B cell (primary cell): Measurements from ENCODE around the gene F13A1. TPM values are rescaled to one million over a fixed set of nuclear protein-coding genes. Genes with fewer than 3 reads are reported as not detected.

Experiments
- ATAC-seq: fragments of 200-7000 bp; cut with Tn5 transposase; one replicate; pipeline ENCODE4 v1.10.0; 2021; ENCODE audit warnings: low read depth, mild to moderate bottlenecking, moderate number of reproducible peaks, moderate library complexity
- CTCF ChIA-PET: fragments of 350-600 bp; sonication (Branson Sonifier 250); formaldehyde crosslinking; loops from one replicate; lab custom pipeline; 2021; ENCODE audit warnings: antibody characterized with exemption, inconsistent platforms; lab: Charles Lee
- POLR2A ChIA-PET: fragments of 350-600 bp; sonication (Branson Sonifier 250); formaldehyde crosslinking; loops from one replicate; lab custom pipeline; 2021; ENCODE audit warnings: antibody characterized with exemption; lab: Charles Lee
- DNase-seq: peaks from one replicate; pipeline ENCODE4 v3.0.0; 2013
- H2AFZ ChIP-seq: 2 replicates; pipeline ENCODE4 v1.6.1; 2012; ENCODE audit warnings: mild to moderate bottlenecking, low read depth, low read length; ENCODE audit not compliant: insufficient read depth, poor library complexity, severe bottlenecking
- H3K27ac ChIP-seq, 2 donors: 1 replicate in 1 of 2; 2 replicates in 1 of 2; pipeline ENCODE4 v1.5.1; 2012 to 2013; ENCODE audit warnings: low read length in 2 of 2, mild to moderate bottlenecking in 2 of 2, moderate library complexity in 1 of 2
- H3K27me3 ChIP-seq, 4 experiments: fragments of 200-600 bp in 1 of 4; sonication (generic) in 1 of 4; replicated peaks in 1 of 4; 1 replicate in 2 of 4; 2 replicates in 2 of 4; pipeline versions ENCODE4 v1.6.1 to v1.7.0; 2013 to 2016; ENCODE audit warnings: low read length in 3 of 4, mild to moderate bottlenecking in 2 of 4, mixed read lengths in 1 of 4, moderate library complexity in 1 of 4; ENCODE audit not compliant: insufficient read depth in 4 of 4, control insufficient read depth in 3 of 4; ENCODE audit errors: control extremely low read depth in 1 of 4
- H3K36me3 ChIP-seq, 2 experiments: replicated peaks in 1 of 2; 1 replicate in 1 of 2; 2 replicates in 1 of 2; pipeline versions ENCODE4 v1.6.1 to v1.7.1; 2013; ENCODE audit warnings: low read length in 1 of 2; ENCODE audit not compliant: insufficient read depth in 2 of 2, control insufficient read depth in 1 of 2; ENCODE audit errors: control extremely low read depth in 1 of 2, extremely low read depth in 1 of 2
- H3K4me1 ChIP-seq, 2 donors: fragments of 200-600 bp in 1 of 2; sonication (generic) in 1 of 2; 1 replicate in 1 of 2; 2 replicates in 1 of 2; pipeline versions ENCODE4 v1.5.1 to v1.6.1; 2013 to 2017; ENCODE audit warnings: low read length in 2 of 2; ENCODE audit not compliant: control insufficient read depth in 2 of 2, insufficient read depth in 2 of 2
- H3K4me2 ChIP-seq: replicated peaks from 2 replicates; pipeline ENCODE3; 2012; ENCODE audit warnings: mild to moderate bottlenecking, low read depth, low read length; ENCODE audit not compliant: poor library complexity, severe bottlenecking
- H3K4me3 ChIP-seq, 5 experiments: fragments of 200-600 bp in 1 of 5; sonication (generic) in 1 of 5; 1 replicate in 3 of 5; 2 replicates in 2 of 5; pipeline versions ENCODE4 v1.5.1 to v1.7.0; 2011 to 2016; ENCODE audit warnings: low read length in 4 of 5, mild to moderate bottlenecking in 4 of 5, low read depth in 2 of 5, control low read depth in 1 of 5, moderate library complexity in 1 of 5; ENCODE audit not compliant: insufficient read depth in 1 of 5; ENCODE audit errors: control extremely low read depth in 1 of 5, extremely low read depth in 1 of 5
- H3K79me2 ChIP-seq: fragments of 200-600 bp; sonication (generic); one replicate; pipeline ENCODE4 v1.6.0; 2016; ENCODE audit warnings: low read length; ENCODE audit not compliant: control insufficient read depth, insufficient read depth
- H3K9ac ChIP-seq: fragments of 200-600 bp; sonication (generic); 2 replicates; pipeline ENCODE4 v1.6.1; 2017; ENCODE audit warnings: mild to moderate bottlenecking, low read length, moderate library complexity
- H3K9me3 ChIP-seq, 3 donors: one replicate each; pipeline versions ENCODE4 v1.6.1 to v1.7.1; 2013; ENCODE audit warnings: low read length in 2 of 3; ENCODE audit not compliant: control insufficient read depth in 2 of 3, insufficient read depth in 1 of 3; ENCODE audit errors: control extremely low read depth in 1 of 3
- H4K20me1 ChIP-seq: 2 replicates; pipeline ENCODE4 v1.6.0; 2012; ENCODE audit warnings: mild to moderate bottlenecking, low read length; ENCODE audit not compliant: insufficient read depth, control insufficient read depth, poor library complexity, severe bottlenecking
- H3K27ac Mint-ChIP-seq: one replicate; pipeline ENCODE4 v1.8.0; 2021; ENCODE audit warnings: mixed read lengths
- H3K27me3 Mint-ChIP-seq: one replicate; pipeline ENCODE4 v1.8.0; 2021; ENCODE audit warnings: mixed read lengths
- H3K4me1 Mint-ChIP-seq: one replicate; pipeline ENCODE4 v1.8.0; 2021; ENCODE audit warnings: mixed read lengths
- H3K4me3 Mint-ChIP-seq: one replicate; pipeline ENCODE4 v1.8.0; 2021; ENCODE audit warnings: mixed read lengths
- H3K9me3 Mint-ChIP-seq: one replicate; pipeline ENCODE4 v1.8.0; 2022; ENCODE audit warnings: mixed read lengths; ENCODE audit not compliant: insufficient read depth
- CTCF ChIP-seq: fragments of 200-600 bp; IDR thresholded peaks from one replicate; pipeline ENCODE4 v1.8.0; 2022; ENCODE audit warnings: antibody characterized with exemption, mild to moderate bottlenecking
- EZH2 ChIP-seq: IDR thresholded peaks from 2 replicates; pipeline ENCODE4 v1.6.1; 2012; ENCODE audit warnings: borderline replicate concordance, low read depth, mild to moderate bottlenecking, moderate library complexity, low read length; ENCODE audit not compliant: insufficient read depth, poor library complexity, severe bottlenecking
- WGBS: methylation state at CpG from one replicate; pipeline ENCODE4 v1.1.5; 2013; ENCODE audit warnings: missing lambda C conversion rate; ENCODE audit not compliant: insufficient coverage; 5-methylcytosine and 5-hydroxymethylcytosine counted together
- intact Hi-C: fragments of 100-400 bp; cut with micrococcal nuclease; formaldehyde crosslinking; loops from one replicate; pipeline ENCODE4 v1.10.0; 2022
- polyA plus RNA-seq: library from polyadenylated mRNA; depleted of rRNA; stranded (reverse); fragments of >200 nt; gene quantifications from 2 replicates; pipeline ENCODE4 v1.2.3, GENCODE V29; 2012
- total RNA-seq, 2 donors: library from RNA; stranded (reverse); fragments of 120-200 nt in 1 of 2; gene quantifications; 1 replicate in 1 of 2; 2 replicates in 1 of 2; pipeline versions ENCODE4 v1.2.3 to v1.2.4, GENCODE V29; 2013 to 2022

F13A1 gene
- total and polyA plus RNA-seq, 2 donors (not counting 1 experiment from before 2014, with no cell fraction given): 0.43 to 2.0 TPM

DNA sequence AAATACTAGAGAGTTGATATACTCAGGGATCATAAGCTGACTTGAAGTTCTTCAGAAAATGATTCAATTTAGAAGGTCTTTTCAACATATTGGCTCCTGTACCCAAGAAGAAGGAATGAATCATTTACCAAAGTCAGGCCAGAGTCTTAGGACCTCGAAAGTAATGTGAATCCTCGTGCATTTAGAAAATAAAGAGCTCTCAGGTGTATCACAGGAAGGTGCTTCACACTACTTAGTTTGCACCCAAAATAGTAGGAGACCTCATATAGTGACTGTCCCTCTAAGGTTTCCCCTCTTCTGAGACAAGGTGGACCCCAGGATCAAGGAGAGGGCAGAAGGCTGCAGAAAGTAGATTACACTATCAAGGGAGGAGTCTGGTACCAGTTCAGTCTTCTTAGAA, 71.8 kb downstream of the F13A1 start:
- H3K36me3 ChIP-seq: no peaks in the 10 kb centered on the region
- peaks cover 0 to 12% (median 4%) of the 10 kb centered on the region in 4 experiments for H3K27me3 ChIP-seq
- H3K79me2 ChIP-seq: no peaks in the 10 kb centered on the region
- intact Hi-C loops: no loop called here
- peaks cover 10% of the 10 kb centered on the region for H3K4me1 Mint-ChIP-seq
- no peak overlapping the region for H3K27ac Mint-ChIP-seq
- H3K9me3 ChIP-seq: no peaks in the 10 kb centered on the region
- no peak overlapping the region for H3K27ac ChIP-seq
- WGBS: 54% methylated on average over 2 of the region's 2 CpGs
- TF ChIP-seq CTCF: no peak
- no peak for TF ChIP-seq EZH2
- H3K4me3 Mint-ChIP-seq: no peak overlapping the region
- H3K4me1 ChIP-seq: peaks cover 0 to 12% of the 10 kb centered on the region in 2 donors
- H3K9me3 Mint-ChIP-seq: no peaks in the 10 kb centered on the region
- DNase-seq: no peak
- ChIA-PET CTCF (no interaction called here), POLR2A (no interaction called here)
- no peaks in the 10 kb centered on the region for H4K20me1 ChIP-seq
- H3K4me2 ChIP-seq: no peak overlapping the region
- ATAC-seq: no peak
- H3K27me3 Mint-ChIP-seq: peaks cover 18% of the 10 kb centered on the region
- no peak overlapping the region for H3K9ac ChIP-seq
- no peak overlapping the region for H2AFZ ChIP-seq
- no peak overlapping the region for H3K4me3 ChIP-seq

DNA sequence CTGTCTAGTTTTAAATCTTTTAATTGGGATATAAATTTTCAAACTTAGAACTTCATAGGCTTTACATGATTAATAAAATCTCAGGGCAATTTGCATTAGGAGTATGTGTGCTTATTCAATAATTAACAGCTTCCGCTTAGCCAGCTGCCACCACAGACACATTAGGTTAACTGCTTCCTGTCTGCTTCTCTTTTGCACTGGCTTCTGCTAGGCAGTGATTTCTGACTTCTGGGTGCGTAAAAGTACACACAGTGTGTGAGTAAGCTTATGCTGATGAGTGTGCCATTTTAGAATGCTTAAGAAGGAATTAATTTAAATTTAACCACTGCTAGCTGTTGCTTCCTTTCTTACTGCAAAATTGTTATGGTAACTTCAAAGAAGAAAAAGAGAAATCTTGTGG, 73.9 kb downstream of the F13A1 start:
- Histone ChIP-seq H3K36me3 (no peaks in the 10 kb centered on the region), H3K9ac (no peak overlapping the region), H3K27me3 (peaks cover 0 to 18% (median 1%) of the 10 kb centered on the region in 4 experiments), H3K4me1 (peaks cover 0 to 12% of the 10 kb centered on the region in 2 donors), H2AFZ (no peak overlapping the region), H3K79me2 (no peaks in the 10 kb centered on the region), H4K20me1 (no peaks in the 10 kb centered on the region), H3K4me2 (no peak overlapping the region), H3K9me3 (no peaks in the 10 kb centered on the region), H3K27ac (no peak overlapping the region), H3K4me3 (no peak overlapping the region)
- Mint-ChIP-seq H3K9me3 (peaks cover 2% of the 10 kb centered on the region), H3K4me3 (no peak overlapping the region), H3K27me3 (peaks cover 29% of the 10 kb centered on the region), H3K27ac (no peak overlapping the region), H3K4me1 (peaks cover 10% of the 10 kb centered on the region)
- intact Hi-C loops: no loop called here
- DNase-seq (no peak), ATAC-seq (no peak)
- ChIA-PET POLR2A (no interaction called here), CTCF (no interaction called here)
- no CpG with 5 or more reads among the region's 2 CpGs for WGBS
- TF ChIP-seq CTCF (no peak), EZH2 (no peak)
